Osteoblast (primary cell): ENCODE results near the gene SEM1. TPM values are rescaled to one million over a fixed set of nuclear protein-coding genes. Genes with fewer than 3 reads are reported as not detected.
"Not testable (repeated sequence)": the region's sequence is repeated elsewhere in the genome, so short reads cannot be mapped to it uniquely, and the experiment has no call there.

Experiments used
- DNase-seq: peaks from one replicate; pipeline ENCODE4 v3.0.0; 2011; ENCODE audit warnings: low spot score, mixed read lengths; ENCODE audit not compliant: insufficient read length; ENCODE audit errors: missing footprints
- H2AFZ ChIP-seq: 2 replicates; pipeline ENCODE4 v1.6.0; 2011; ENCODE audit warnings: mild to moderate bottlenecking, low read length
- H3K27ac ChIP-seq: 2 replicates; pipeline ENCODE4 v1.5.1; 2011; ENCODE audit warnings: mild to moderate bottlenecking, low read depth, low read length, moderate library complexity
- H3K27me3 ChIP-seq: 2 replicates; pipeline ENCODE4 v1.6.0; 2012; ENCODE audit warnings: mild to moderate bottlenecking, control low read depth, inconsistent platforms, low read length, moderate library complexity; ENCODE audit not compliant: insufficient read depth
- H3K36me3 ChIP-seq: 2 replicates; pipeline ENCODE4 v1.5.1; 2011; ENCODE audit warnings: mild to moderate bottlenecking, low read length, control low read depth, moderate library complexity; ENCODE audit not compliant: insufficient read depth
- H3K4me1 ChIP-seq: 2 replicates; pipeline ENCODE4 v1.5.1; 2011; ENCODE audit warnings: mild to moderate bottlenecking, low read length, control low read depth, moderate library complexity; ENCODE audit not compliant: insufficient read depth
- H3K4me2 ChIP-seq: 2 replicates; pipeline ENCODE4 v1.6.0; 2011; ENCODE audit warnings: mild to moderate bottlenecking, low read length; ENCODE audit not compliant: insufficient read depth
- H3K4me3 ChIP-seq: fragments of 200-600 bp; sonication (generic); 3 replicates; pipeline ENCODE4 v1.5.1; 2012; ENCODE audit warnings: mild to moderate bottlenecking, low read length, inconsistent platforms; ENCODE audit not compliant: insufficient read depth
- H3K79me2 ChIP-seq: 2 replicates; pipeline ENCODE4 v1.6.0; 2012; ENCODE audit warnings: mild to moderate bottlenecking, low read length, control low read depth, inconsistent platforms; ENCODE audit not compliant: insufficient read depth
- H3K9me3 ChIP-seq: 2 replicates; pipeline ENCODE4 v1.5.1; 2011; ENCODE audit warnings: low read depth, low read length, control low read depth
- H4K20me1 ChIP-seq: 2 replicates; pipeline ENCODE4 v1.6.0; 2012; ENCODE audit warnings: mild to moderate bottlenecking, low read length, control low read depth; ENCODE audit not compliant: insufficient read depth
- CTCF ChIP-seq: IDR thresholded peaks from 2 replicates; pipeline ENCODE4 v1.5.1; 2011; ENCODE audit warnings: mild to moderate bottlenecking, low read depth, low read length, moderate library complexity; ENCODE audit errors: extremely low read depth
- total RNA-seq: library from RNA; depleted of rRNA; stranded (reverse); fragments of >200 nt; gene quantifications from 2 replicates; pipeline ENCODE4 v1.2.3, GENCODE V29; 2012

Gene SEM1
- total RNA-seq, 1 donor = 16.3 TPM

GRCh38 chr7:96649981-96650380 lies 59.7 kb downstream of the SEM1 start:
- Histone ChIP-seq H3K27me3 (no peaks in the 10 kb centered on the region), H3K9me3 (no peaks in the 10 kb centered on the region), H2AFZ (no peak overlapping the region), H3K27ac (no peak overlapping the region), H3K79me2 (no peaks in the 10 kb centered on the region), H3K4me1 (no peaks in the 10 kb centered on the region), H4K20me1 (no peaks in the 10 kb centered on the region), H3K36me3 (no peaks in the 10 kb centered on the region), H3K4me3 (no peak overlapping the region), H3K4me2 (no peak overlapping the region)
- TF ChIP-seq CTCF = no peak
- no peak for DNase-seq

GRCh38 chr7:96648784-96649183 lies 60.9 kb downstream of the SEM1 start:
- H2AFZ ChIP-seq = no peak overlapping the region
- no peaks in the 10 kb centered on the region for H3K27me3 ChIP-seq
- H4K20me1 ChIP-seq = no peaks in the 10 kb centered on the region
- no peaks in the 10 kb centered on the region for H3K4me1 ChIP-seq
- no peaks in the 10 kb centered on the region for H3K79me2 ChIP-seq
- TF ChIP-seq CTCF = no peak
- no peak overlapping the region for H3K4me2 ChIP-seq
- H3K4me3 ChIP-seq = no peak overlapping the region
- H3K27ac ChIP-seq = no peak overlapping the region
- no peaks in the 10 kb centered on the region for H3K36me3 ChIP-seq
- no peak for DNase-seq
- H3K9me3 ChIP-seq = no peaks in the 10 kb centered on the region

GRCh38 chr7:96647733-96648132 lies 61.9 kb downstream of the SEM1 start:
- TF ChIP-seq CTCF = no peak
- no peaks in the 10 kb centered on the region for H4K20me1 ChIP-seq
- H3K9me3 ChIP-seq = no peaks in the 10 kb centered on the region
- H3K4me1 ChIP-seq = no peaks in the 10 kb centered on the region
- no peak overlapping the region for H2AFZ ChIP-seq
- no peak overlapping the region for H3K4me3 ChIP-seq
- peak; percentile 3 for DNase-seq
- H3K27ac ChIP-seq = no peak overlapping the region
- H3K4me2 ChIP-seq = no peak overlapping the region
- H3K27me3 ChIP-seq = no peaks in the 10 kb centered on the region
- H3K79me2 ChIP-seq = no peaks in the 10 kb centered on the region
- H3K36me3 ChIP-seq = no peaks in the 10 kb centered on the region

- H3K79me2 ChIP-seq = no peaks in the 10 kb centered on the region
- no peak overlapping the region for H2AFZ ChIP-seq
- no peak overlapping the region for H3K4me2 ChIP-seq
- no peaks in the 10 kb centered on the region for H3K36me3 ChIP-seq
- no peak for DNase-seq
- no peak overlapping the region for H3K27ac ChIP-seq
- TF ChIP-seq CTCF = no peak
- no peaks in the 10 kb centered on the region for H3K27me3 ChIP-seq
- no peaks in the 10 kb centered on the region for H3K4me1 ChIP-seq
- H3K4me3 ChIP-seq = no peak overlapping the region
- no peaks in the 10 kb centered on the region for H3K9me3 ChIP-seq
- no peaks in the 10 kb centered on the region for H4K20me1 ChIP-seq
Measured at GRCh38 chr7:96645084-96645483, 64.6 kb downstream of the SEM1 start.

GRCh38 chr7:96643436-96643835 lies 66.2 kb downstream of the SEM1 start:
- H3K4me2 ChIP-seq = not testable (repeated sequence)

More at GRCh38 chr7:96643436-96643835, 66.2 kb downstream of the SEM1 start:
- not testable (repeated sequence) for H3K36me3 ChIP-seq, H2AFZ ChIP-seq, H3K79me2 ChIP-seq, H3K27me3 ChIP-seq, H4K20me1 ChIP-seq, H3K4me3 ChIP-seq, DNase-seq, H3K4me1 ChIP-seq, H3K9me3 ChIP-seq, H3K27ac ChIP-seq
